Activated CD4-positive, CD25-positive, alpha-beta regulatory T cell (primary cell): ENCODE measurements around the gene FLT1.

Source experiments
- DNase-seq, 4 experiments: peaks; one replicate each; lab custom pipeline; 2025; lab: John Stamatoyannopoulos, UW

The FLT1 gene

GRCh38 chr13:28426381-28426780 is 68.5 kb downstream of the FLT1 start:
- no peak for DNase-seq

- DNase-seq: no peak
Measured at GRCh38 chr13:28425793-28426192, 69.1 kb downstream of the FLT1 start.

GRCh38 chr13:28424541-28424940 is 70.4 kb downstream of the FLT1 start:
- no peak for DNase-seq

GRCh38 chr13:28423010-28423409 is 71.9 kb downstream of the FLT1 start:
- no peak for DNase-seq

- no peak for DNase-seq
Measured at GRCh38 chr13:28421676-28422410, 73.1 kb downstream of the FLT1 start.

- no peak for DNase-seq
Measured at GRCh38 chr13:28420704-28421103, 74.2 kb downstream of the FLT1 start.

GRCh38 chr13:28415994-28416421 is 78.9 kb downstream of the FLT1 start:
- no peak for DNase-seq

GRCh38 chr13:28413999-28414398 is 80.9 kb downstream of the FLT1 start:
- DNase-seq: no peak

- no peak for DNase-seq
Measured at GRCh38 chr13:28412981-28413380, 81.9 kb downstream of the FLT1 start.

- DNase-seq: no peak
Measured at GRCh38 chr13:28411831-28412353, 83.0 kb downstream of the FLT1 start.

- DNase-seq: no peak
Measured at GRCh38 chr13:28410096-28410495, 84.8 kb downstream of the FLT1 start.

- no peak for DNase-seq
Measured at GRCh38 chr13:28409648-28410047, 85.3 kb downstream of the FLT1 start.

- DNase-seq: no peak
Measured at GRCh38 chr13:28408863-28409262, 86.1 kb downstream of the FLT1 start.

GRCh38 chr13:28408235-28408848 is 86.6 kb downstream of the FLT1 start:
- DNase-seq: no peak

- no peak for DNase-seq
Measured at GRCh38 chr13:28406733-28407266, 88.1 kb downstream of the FLT1 start.

GRCh38 chr13:28402057-28402381 is 92.9 kb downstream of the FLT1 start:
- DNase-seq: no peak

- DNase-seq: no peak
Measured at GRCh38 chr13:28401303-28402056, 93.4 kb downstream of the FLT1 start.

GRCh38 chr13:28396053-28396452 is 98.9 kb downstream of the FLT1 start:
- no peak for DNase-seq

- no peak for DNase-seq
Measured at GRCh38 chr13:28394422-28394821, 100.5 kb downstream of the FLT1 start.

- DNase-seq: no peak
Measured at GRCh38 chr13:28392896-28393505, 101.9 kb downstream of the FLT1 start.

GRCh38 chr13:28392428-28392827 is 102.5 kb downstream of the FLT1 start:
- no peak for DNase-seq
